H9 (cell line): Measurements from ENCODE around the gene TLR6. TPM values are rescaled to one million over a fixed set of nuclear protein-coding genes. Genes with fewer than 3 reads are reported as not detected.

Source experiments
- DNase-seq: peaks from one replicate; pipeline ENCODE4 v3.0.0-alpha.2; 2017
- H2AFZ ChIP-seq: one replicate; pipeline ENCODE4 v1.6.1; 2013; ENCODE audit warnings: mild to moderate bottlenecking, low read length, control low read depth, moderate library complexity
- H2AK5ac ChIP-seq: 2 replicates; pipeline ENCODE4 v1.6.1; 2013; ENCODE audit warnings: low read length, control low read depth, mixed read lengths; ENCODE audit not compliant: insufficient read length
- H2BK120ac ChIP-seq: one replicate; pipeline ENCODE4 v1.6.1; 2013; ENCODE audit warnings: low read depth, mild to moderate bottlenecking, low read length, control low read depth, inconsistent platforms; ENCODE audit not compliant: poor library complexity, severe bottlenecking
- H2BK12ac ChIP-seq: 2 replicates; pipeline ENCODE4 v1.6.1; 2013; ENCODE audit warnings: low read length, control low read depth, mixed read lengths, low read depth; ENCODE audit not compliant: insufficient read length
- H2BK15ac ChIP-seq: 2 replicates; pipeline ENCODE4 v1.6.1; 2013; ENCODE audit warnings: low read depth, low read length, control low read depth
- H2BK20ac ChIP-seq: one replicate; pipeline ENCODE4 v1.6.1; 2013; ENCODE audit warnings: low read depth, mild to moderate bottlenecking, low read length, control low read depth, inconsistent platforms; ENCODE audit not compliant: poor library complexity, severe bottlenecking
- H2BK5ac ChIP-seq: 2 replicates; pipeline ENCODE4 v1.6.1; 2013; ENCODE audit warnings: low read length, control low read depth, mixed read lengths; ENCODE audit not compliant: insufficient read length
- H3K14ac ChIP-seq: 2 replicates; pipeline ENCODE4 v1.6.1; 2013; ENCODE audit warnings: low read length, control low read depth; ENCODE audit not compliant: insufficient read depth
- H3K18ac ChIP-seq: 2 replicates; pipeline ENCODE4 v1.6.1; 2013; ENCODE audit warnings: low read depth, mild to moderate bottlenecking, mixed read lengths, low read length, control low read depth; ENCODE audit not compliant: insufficient read length
- H3K23ac ChIP-seq: 2 replicates; pipeline ENCODE4 v1.6.1; 2013; ENCODE audit warnings: low read length, control low read depth, mixed read lengths, low read depth; ENCODE audit not compliant: insufficient read length
- H3K23me2 ChIP-seq: 2 replicates; pipeline ENCODE4 v1.6.1; 2013; ENCODE audit warnings: low read depth, mild to moderate bottlenecking, mixed read lengths, low read length, control low read depth; ENCODE audit not compliant: insufficient read length, poor library complexity, severe bottlenecking
- H3K27ac ChIP-seq: 2 replicates; pipeline ENCODE4 v1.5.1; 2013; ENCODE audit warnings: low read length, control low read depth, mixed read lengths, low read depth; ENCODE audit not compliant: insufficient read length
- H3K27me3 ChIP-seq: 2 replicates; pipeline ENCODE4 v1.6.1; 2013; ENCODE audit warnings: low read length, control low read depth, inconsistent platforms; ENCODE audit not compliant: insufficient read depth
- H3K4ac ChIP-seq: 2 replicates; pipeline ENCODE4 v1.6.1; 2013; ENCODE audit warnings: low read depth, mild to moderate bottlenecking, control low read depth, inconsistent platforms, low read length, moderate library complexity
- H3K4me1 ChIP-seq: 2 replicates; pipeline ENCODE4 v1.6.1; 2013; ENCODE audit warnings: low read length, control low read depth, inconsistent platforms; ENCODE audit not compliant: insufficient read depth
- H3K4me2 ChIP-seq: 2 replicates; pipeline ENCODE4 v1.6.1; 2013; ENCODE audit warnings: low read length, control low read depth, mixed read lengths; ENCODE audit not compliant: insufficient read length, insufficient read depth
- H3K56ac ChIP-seq: 2 replicates; pipeline ENCODE4 v1.6.1; 2013; ENCODE audit warnings: low read depth, mild to moderate bottlenecking, mixed read lengths, low read length, control low read depth; ENCODE audit not compliant: insufficient read length
- H3K79me1 ChIP-seq: 2 replicates; pipeline ENCODE4 v1.6.1; 2013; ENCODE audit warnings: low read depth, mild to moderate bottlenecking, moderate library complexity, low read length, control low read depth, inconsistent platforms; ENCODE audit not compliant: insufficient read depth, poor library complexity, severe bottlenecking
- H3K79me2 ChIP-seq: 2 replicates; pipeline ENCODE4 v1.6.1; 2013; ENCODE audit warnings: low read length, control low read depth, inconsistent platforms; ENCODE audit not compliant: insufficient read depth
- H3K9ac ChIP-seq: 2 replicates; pipeline ENCODE4 v1.6.1; 2013; ENCODE audit warnings: low read length, control low read depth, mixed read lengths; ENCODE audit not compliant: insufficient read length; ENCODE audit errors: extremely low read depth
- H3K9me3 ChIP-seq: one replicate; pipeline ENCODE4 v1.6.1; 2013; ENCODE audit warnings: low read depth, low read length, inconsistent platforms; ENCODE audit not compliant: control insufficient read depth
- H3T11ph ChIP-seq: one replicate; pipeline ENCODE4 v1.6.1; 2013; ENCODE audit warnings: mild to moderate bottlenecking, low read length, control low read depth, inconsistent platforms
- H4K20me1 ChIP-seq: one replicate; pipeline ENCODE4 v1.6.1; 2013; ENCODE audit not compliant: control insufficient read depth, insufficient read length, insufficient read depth
- H4K5ac ChIP-seq: 2 replicates; pipeline ENCODE4 v1.6.1; 2013; ENCODE audit warnings: low read depth, mild to moderate bottlenecking, mixed read lengths, low read length, control low read depth; ENCODE audit not compliant: insufficient read length
- H4K8ac ChIP-seq: replicated peaks from 2 replicates; pipeline ENCODE4 v1.6.1; 2013; ENCODE audit warnings: low read length, control low read depth, mixed read lengths, low read depth; ENCODE audit not compliant: insufficient read length
- H4K91ac ChIP-seq: 2 replicates; pipeline ENCODE4 v1.6.1; 2013; ENCODE audit warnings: low read depth, mild to moderate bottlenecking, moderate library complexity, mixed read lengths, low read length, control low read depth; ENCODE audit not compliant: insufficient read length
- H3K27ac Mint-ChIP-seq, 3 experiments: 2 replicates in 2 of 3; 3 replicates in 1 of 3; pipeline ENCODE4 v1.8.0; 2020 to 2021; ENCODE audit warnings: mixed read lengths in 3 of 3, mild to moderate bottlenecking in 1 of 3, moderate library complexity in 1 of 3
- H3K27me3 Mint-ChIP-seq: 2 replicates; pipeline ENCODE4 v1.8.0; 2021; ENCODE audit warnings: low read depth, mild to moderate bottlenecking, moderate library complexity, mixed read lengths
- H3K36me3 Mint-ChIP-seq, 3 experiments: 2 replicates in 2 of 3; 3 replicates in 1 of 3; pipeline ENCODE4 v1.8.0; 2020 to 2021; ENCODE audit warnings: low read depth in 3 of 3, mixed read lengths in 3 of 3; ENCODE audit not compliant: insufficient read depth in 1 of 3
- H3K4me1 Mint-ChIP-seq, 2 experiments: 2 replicates each; pipeline ENCODE4 v1.8.0; 2020; ENCODE audit warnings: mixed read lengths in 2 of 2
- H3K4me3 Mint-ChIP-seq, 2 experiments: 2 replicates in 1 of 2; 3 replicates in 1 of 2; pipeline ENCODE4 v1.8.0; 2020 to 2021; ENCODE audit warnings: mild to moderate bottlenecking in 2 of 2, mixed read lengths in 2 of 2, moderate library complexity in 1 of 2
- H3K9me3 Mint-ChIP-seq, 2 experiments: 2 replicates in 1 of 2; 3 replicates in 1 of 2; pipeline ENCODE4 v1.8.0; 2020; ENCODE audit warnings: mild to moderate bottlenecking in 2 of 2, mixed read lengths in 2 of 2, moderate library complexity in 1 of 2
- WGBS: extraction: QIAGEN DNeasy Blood & Tissue Kit; methylation state at CpG from one replicate; pipeline ENCODE4 v1.1.7; 2013; ENCODE audit warnings: missing lambda C conversion rate, low lambda C conversion rate, mixed read lengths; ENCODE audit not compliant: insufficient read length; ENCODE audit errors: extremely low coverage; 5-methylcytosine and 5-hydroxymethylcytosine counted together
- total RNA-seq: library from RNA; stranded (reverse); gene quantifications from 2 replicates; pipeline ENCODE4 v1.2.1, GENCODE V29; 2021
- TF ChIP-seq, protein P1 (sequence below): fragments of 200-600 bp; sonication (generic); conservative IDR thresholded peaks from 3 replicates; pipeline ENCODE4 v1.8.0; 2021; ENCODE audit warnings: antibody characterized with exemption, mild to moderate bottlenecking

The TLR6 gene
- total RNA-seq, 1 experiment from 2014 or later = 0.11 TPM

DNA sequence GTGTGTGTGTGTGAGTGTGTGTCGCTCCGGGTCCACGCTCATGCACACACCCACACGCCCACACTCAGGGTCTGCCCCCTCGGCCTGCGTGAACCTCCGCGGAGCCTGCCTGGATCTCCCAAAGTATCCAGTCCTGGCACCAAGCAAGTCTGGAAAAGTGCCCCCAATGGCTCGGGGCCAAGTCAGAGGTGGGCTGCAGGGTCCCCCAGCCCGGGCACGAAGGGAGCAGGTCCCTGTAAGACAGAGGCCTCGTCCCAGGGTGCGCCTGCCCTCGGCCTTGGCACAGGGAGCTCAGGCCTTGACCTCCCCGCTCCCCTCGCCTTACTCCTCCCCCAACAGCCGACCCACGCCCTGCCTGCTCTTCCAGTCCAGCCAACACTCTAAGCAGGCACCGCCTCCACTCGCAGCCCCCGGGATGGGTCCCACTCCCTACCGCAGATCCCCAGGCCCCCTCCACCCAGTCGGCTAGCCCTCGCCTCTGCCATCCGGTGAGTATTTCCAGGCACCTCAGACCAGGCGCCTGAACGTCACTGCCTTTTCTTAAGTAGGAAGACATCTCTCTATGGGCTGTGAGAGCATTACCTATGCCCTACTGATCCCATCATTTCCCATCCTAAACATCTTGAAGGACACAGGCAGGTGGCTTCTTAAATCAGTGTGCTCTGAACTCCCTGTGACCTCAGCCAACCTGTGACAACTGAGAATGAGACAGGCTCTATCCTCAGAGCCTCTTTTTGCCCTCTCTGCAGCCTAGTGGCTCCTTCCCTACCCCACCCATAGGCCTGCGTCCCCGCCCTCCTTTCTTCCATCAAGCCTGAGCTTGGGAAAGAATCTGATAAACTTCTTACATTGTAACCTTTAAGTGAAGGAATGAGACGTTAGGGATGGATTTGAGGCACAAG lies 11.7 kb upstream of the TLR6 start:
- H2BK12ac ChIP-seq = no peak overlapping the region
- H3K4ac ChIP-seq = no peak overlapping the region
- no peak overlapping the region for H3K23ac ChIP-seq
- peak overlapping the region; percentile 29 for H3K18ac ChIP-seq
- H3T11ph ChIP-seq = no peak overlapping the region
- DNase-seq = peak; percentile 38
- Mint-ChIP-seq H3K27me3 (peaks cover 5% of the 10 kb centered on the region), H3K4me3 (peak overlapping the region; percentile 71 to 82), H3K27ac (0 out of 7 replicates have a peak overlapping the region, but pooled peaks of 1 of the 3 experiments have one; percentile 54), H3K36me3 (peaks cover 0 to 4% (median 0%) of the 10 kb centered on the region in 3 experiments; a peak in 3 of 7 replicates), H3K4me1 (peaks cover 14 to 16% of the 10 kb centered on the region in 2 experiments), H3K9me3 (no peaks in the 10 kb centered on the region)
- TF ChIP-seq, protein P1, sequence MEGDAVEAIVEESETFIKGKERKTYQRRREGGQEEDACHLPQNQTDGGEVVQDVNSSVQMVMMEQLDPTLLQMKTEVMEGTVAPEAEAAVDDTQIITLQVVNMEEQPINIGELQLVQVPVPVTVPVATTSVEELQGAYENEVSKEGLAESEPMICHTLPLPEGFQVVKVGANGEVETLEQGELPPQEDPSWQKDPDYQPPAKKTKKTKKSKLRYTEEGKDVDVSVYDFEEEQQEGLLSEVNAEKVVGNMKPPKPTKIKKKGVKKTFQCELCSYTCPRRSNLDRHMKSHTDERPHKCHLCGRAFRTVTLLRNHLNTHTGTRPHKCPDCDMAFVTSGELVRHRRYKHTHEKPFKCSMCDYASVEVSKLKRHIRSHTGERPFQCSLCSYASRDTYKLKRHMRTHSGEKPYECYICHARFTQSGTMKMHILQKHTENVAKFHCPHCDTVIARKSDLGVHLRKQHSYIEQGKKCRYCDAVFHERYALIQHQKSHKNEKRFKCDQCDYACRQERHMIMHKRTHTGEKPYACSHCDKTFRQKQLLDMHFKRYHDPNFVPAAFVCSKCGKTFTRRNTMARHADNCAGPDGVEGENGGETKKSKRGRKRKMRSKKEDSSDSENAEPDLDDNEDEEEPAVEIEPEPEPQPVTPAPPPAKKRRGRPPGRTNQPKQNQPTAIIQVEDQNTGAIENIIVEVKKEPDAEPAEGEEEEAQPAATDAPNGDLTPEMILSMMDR = no peak
- H3K9me3 ChIP-seq = no peaks in the 10 kb centered on the region
- peaks cover 3% of the 10 kb centered on the region for H3K23me2 ChIP-seq
- peak overlapping the region; percentile 30 for H3K9ac ChIP-seq
- no peaks in the 10 kb centered on the region for H4K20me1 ChIP-seq
- no peaks in the 10 kb centered on the region for H3K79me2 ChIP-seq
- peaks cover 6% of the 10 kb centered on the region; the same call in 1 of the 2 replicates for H3K4me1 ChIP-seq
- no peak overlapping the region for H2BK20ac ChIP-seq
- no peak overlapping the region for H4K91ac ChIP-seq
- H3K27me3 ChIP-seq = no peaks in the 10 kb centered on the region
- no peak overlapping the region for H3K27ac ChIP-seq
- H2AK5ac ChIP-seq = no peak overlapping the region
- H2AFZ ChIP-seq = no peak overlapping the region
- H3K56ac ChIP-seq = no peak overlapping the region
- H4K8ac ChIP-seq = no peak overlapping the region
- WGBS = no CpG with 5 or more reads among the region's 30 CpGs
- H3K4me2 ChIP-seq = peak overlapping the region; percentile 51
- H2BK120ac ChIP-seq = no peak overlapping the region
- no peak overlapping the region for H2BK5ac ChIP-seq
- H4K5ac ChIP-seq = no peak overlapping the region
- H3K79me1 ChIP-seq = no peaks in the 10 kb centered on the region
- H3K14ac ChIP-seq = peak overlapping the region; percentile 48; the same call in 1 of the 2 replicates
- H2BK15ac ChIP-seq = no peak overlapping the region
